SK-N-SH (cell line): ENCODE data around the gene DDX51. TPM values are rescaled to one million over a fixed set of nuclear protein-coding genes. Genes with fewer than 3 reads are reported as not detected.

ENCODE experiments used
- CTCF ChIA-PET: fragments of 300-600, 350-600 bp; formaldehyde crosslinking; extraction: SDS; loops from one replicate; lab custom pipeline; 2021; lab: Yijun Ruan, JAX
- POLR2A ChIA-PET: fragments of 350-600 bp; sonication (Branson Sonifier 250); formaldehyde crosslinking; extraction: SDS; loops from one replicate; lab custom pipeline; 2020; ENCODE audit warnings: antibody characterized with exemption, inconsistent platforms; lab: Yijun Ruan, JAX
- DNase-seq: peaks from one replicate; pipeline ENCODE4 v3.0.0; 2012
- H2AFZ ChIP-seq: fragments of 200-600 bp; sonication (generic); 2 replicates; pipeline ENCODE4 v1.8.1; 2016; ENCODE audit warnings: antibody characterized with exemption, mild to moderate bottlenecking, low read depth
- H3F3A ChIP-seq: fragments of 200-600 bp; sonication (generic); replicated peaks from 2 replicates; pipeline ENCODE3; 2016; ENCODE audit warnings: antibody characterized with exemption, mild to moderate bottlenecking; ENCODE audit not compliant: insufficient read depth
- H3K27ac ChIP-seq, 2 experiments: fragments of 200-500 bp in 1 of 2; fragments of 200-600 bp in 1 of 2; sonication (Bioruptor generic) in 1 of 2; sonication (generic), shearing (Covaris generic) in 1 of 2; 2 replicates each; pipeline versions ENCODE4 v1.5.1 to v1.6.1; 2014 to 2016; ENCODE audit warnings: low read depth in 2 of 2, inconsistent platforms in 1 of 2, low read length in 1 of 2, mild to moderate bottlenecking in 1 of 2, mixed read lengths in 1 of 2
- H3K27me3 ChIP-seq: fragments of 200-600 bp; sonication (generic), shearing (Covaris generic); 2 replicates; pipeline ENCODE4 v1.6.1; 2016; ENCODE audit warnings: mixed run types; ENCODE audit not compliant: insufficient read depth
- H3K36me3 ChIP-seq, 2 experiments: fragments of 200-500 bp in 1 of 2; fragments of 200-600 bp in 1 of 2; sonication (Bioruptor generic) in 1 of 2; sonication (generic) in 1 of 2; replicated peaks in 1 of 2; 2 replicates each; pipeline versions ENCODE3 to v1.5.1; 2014 to 2016; ENCODE audit warnings: low read length in 1 of 2, mild to moderate bottlenecking in 1 of 2; ENCODE audit not compliant: insufficient read depth in 2 of 2, control insufficient read depth in 1 of 2
- H3K4me1 ChIP-seq, 2 experiments: fragments of 200-500 bp in 1 of 2; fragments of 200-600 bp in 1 of 2; sonication (Bioruptor generic) in 1 of 2; sonication (generic), shearing (Covaris generic) in 1 of 2; 2 replicates each; pipeline versions ENCODE4 v1.5.1 to v1.6.1; 2014 to 2016; ENCODE audit warnings: low read depth in 1 of 2, low read length in 1 of 2, mixed run types in 1 of 2; ENCODE audit not compliant: insufficient read depth in 2 of 2, control insufficient read depth in 1 of 2
- H3K4me2 ChIP-seq: fragments of 200-600 bp; sonication (generic), shearing (Covaris generic); 2 replicates; pipeline ENCODE4 v1.6.1; 2017; ENCODE audit warnings: mixed run types
- H3K4me3 ChIP-seq, 2 experiments: fragments of 200-500 bp in 1 of 2; fragments of 200-600 bp in 1 of 2; sonication (Bioruptor generic) in 1 of 2; sonication (generic), shearing (Covaris generic) in 1 of 2; 2 replicates each; pipeline versions ENCODE4 v1.5.1 to v1.8.1; 2014 to 2016; ENCODE audit warnings: low read depth in 2 of 2, inconsistent platforms in 1 of 2, low read length in 1 of 2, mild to moderate bottlenecking in 1 of 2, mixed read lengths in 1 of 2, moderate library complexity in 1 of 2
- H3K79me2 ChIP-seq: fragments of 200-600 bp; sonication (generic); 2 replicates; pipeline ENCODE4 v1.8.1; 2017; ENCODE audit warnings: mild to moderate bottlenecking; ENCODE audit not compliant: insufficient read depth
- H3K9ac ChIP-seq: fragments of 200-600 bp; sonication (generic); 2 replicates; pipeline ENCODE4 v1.6.1; 2017; ENCODE audit warnings: mixed run types
- H3K9me2 ChIP-seq: fragments of 200-600 bp; sonication (generic); 2 replicates; pipeline ENCODE4 v1.6.1; 2017; ENCODE audit warnings: mixed run types
- H3K9me3 ChIP-seq: fragments of 200-600 bp; sonication (generic); 2 replicates; pipeline ENCODE4 v1.6.1; 2017; ENCODE audit warnings: mixed run types, mild to moderate bottlenecking, moderate library complexity
- H4K20me1 ChIP-seq: fragments of 200-600 bp; sonication (generic); 2 replicates; pipeline ENCODE4 v1.6.1; 2017; ENCODE audit warnings: mild to moderate bottlenecking, mixed run types; ENCODE audit not compliant: insufficient read depth
- ELF1 ChIP-seq: IDR thresholded peaks from 2 replicates; pipeline ENCODE4 v1.4.0; 2012
- EZH2phosphoT487 ChIP-seq: fragments of 200-600 bp; sonication (generic); IDR thresholded peaks from 2 replicates; pipeline ENCODE4 v1.6.1; 2017; ENCODE audit warnings: low read depth, mixed run types, mild to moderate bottlenecking, antibody characterized with exemption, moderate library complexity, borderline replicate concordance
- GABPA ChIP-seq: IDR thresholded peaks from 2 replicates; pipeline ENCODE4 v1.4.0; 2012; ENCODE audit warnings: low read depth, mild to moderate bottlenecking
- JUND ChIP-seq: IDR thresholded peaks from 2 replicates; pipeline ENCODE4 v1.4.0; 2012
- NRF1 ChIP-seq: IDR thresholded peaks from 2 replicates; pipeline ENCODE4 v1.6.1; 2012; ENCODE audit warnings: low read depth, mild to moderate bottlenecking, low read length
- RAD21 ChIP-seq: IDR thresholded peaks from 2 replicates; pipeline ENCODE4 v1.6.1; 2012; ENCODE audit warnings: mild to moderate bottlenecking, low read length
- RCOR1 ChIP-seq: fragments of 150-350 bp; IDR thresholded peaks from 2 replicates; pipeline ENCODE4 v1.6.1; 2017; ENCODE audit warnings: antibody characterized with exemption, low read length
- RFX5 ChIP-seq: IDR thresholded peaks from 2 replicates; pipeline ENCODE4 v1.6.1; 2012; ENCODE audit warnings: mild to moderate bottlenecking, improper control_type of control experiment, low read length
- RXRA ChIP-seq: IDR thresholded peaks from 2 replicates; pipeline ENCODE4 v1.4.0; 2012; ENCODE audit warnings: low read depth, mild to moderate bottlenecking, borderline replicate concordance
- TAF1 ChIP-seq: IDR thresholded peaks from 2 replicates; pipeline ENCODE4 v1.6.1; 2012; ENCODE audit warnings: low read depth, mild to moderate bottlenecking, low read length, moderate library complexity, borderline replicate concordance
- TCF12 ChIP-seq: IDR thresholded peaks from 2 replicates; pipeline ENCODE4 v1.4.0; 2012
- WGBS: methylation state at CpG from one replicate; pipeline ENCODE4 v1.1.6; 2017; ENCODE audit warnings: low lambda C conversion rate; 5-methylcytosine and 5-hydroxymethylcytosine counted together
- polyA plus RNA-seq, 3 experiments: library from polyadenylated mRNA; depleted of rRNA; stranded (reverse); fragments of >200 nt; gene quantifications; 2 replicates each; pipeline ENCODE4 v1.2.3, GENCODE V29; 2012
- TF ChIP-seq, protein P1 (sequence below): IDR thresholded peaks from 2 replicates; pipeline ENCODE4 v1.6.1; 2012; ENCODE audit warnings: mild to moderate bottlenecking, low read depth, low read length, moderate library complexity
- TF ChIP-seq, protein P2 (sequence below): fragments of 150-350 bp; IDR thresholded peaks from 2 replicates; pipeline ENCODE4 v1.6.1; 2016; ENCODE audit warnings: mild to moderate bottlenecking, low read depth, low read length
- TF ChIP-seq, protein P3 (sequence below): fragments of 200-600 bp; sonication (generic); IDR thresholded peaks from 2 replicates; pipeline ENCODE4 v1.6.1; 2017; ENCODE audit warnings: antibody characterized with exemption, mild to moderate bottlenecking, moderate library complexity
- TF ChIP-seq, protein P4 (sequence below): IDR thresholded peaks from 2 replicates; pipeline ENCODE4; 2012

DDX51 gene
- polyA plus RNA-seq, 1 of the 3 experiments (the other 2 are of a cell fraction): 17.3 TPM

GRCh38 chr12:132164426-132164825 is 20.3 kb upstream of the DDX51 start:
- Histone ChIP-seq H3K9ac (no peak overlapping the region), H3K4me2 (no peak overlapping the region), H3K79me2 (no peaks in the 10 kb centered on the region), H2AFZ (no peak overlapping the region), H3F3A (peaks cover 6% of the 10 kb centered on the region), H3K9me3 (no peaks in the 10 kb centered on the region), H4K20me1 (no peaks in the 10 kb centered on the region), H3K36me3 (no peaks in the 10 kb centered on the region), H3K27ac (no peak overlapping the region), H3K4me3 (no peak overlapping the region), H3K9me2 (no peaks in the 10 kb centered on the region), H3K27me3 (peaks cover 38% of the 10 kb centered on the region), H3K4me1 (peaks cover 0 to 2% of the 10 kb centered on the region in 2 experiments; a peak in 1 of 4 replicates)
- POLR2A ChIA-PET: no interaction called here
- no peak for DNase-seq
- 41% methylated on average over 7 of the region's 7 CpGs for WGBS
- CTCF ChIA-PET: interaction anchor here (5.3 kb wide), 1 partner anchor 251 kb away, joined by 33 read pairs; no protein-coding TSS in a partner anchor
- TF ChIP-seq RCOR1 (no peak), RAD21 (no peak), GABPA (no peak), JUND (no peak), TAF1 (no peak), ELF1 (no peak), TCF12 (no peak), RFX5 (no peak), RXRA (no peak), EZH2phosphoT487 (no peak), NRF1 (no peak)
- TF ChIP-seq, protein P1, sequence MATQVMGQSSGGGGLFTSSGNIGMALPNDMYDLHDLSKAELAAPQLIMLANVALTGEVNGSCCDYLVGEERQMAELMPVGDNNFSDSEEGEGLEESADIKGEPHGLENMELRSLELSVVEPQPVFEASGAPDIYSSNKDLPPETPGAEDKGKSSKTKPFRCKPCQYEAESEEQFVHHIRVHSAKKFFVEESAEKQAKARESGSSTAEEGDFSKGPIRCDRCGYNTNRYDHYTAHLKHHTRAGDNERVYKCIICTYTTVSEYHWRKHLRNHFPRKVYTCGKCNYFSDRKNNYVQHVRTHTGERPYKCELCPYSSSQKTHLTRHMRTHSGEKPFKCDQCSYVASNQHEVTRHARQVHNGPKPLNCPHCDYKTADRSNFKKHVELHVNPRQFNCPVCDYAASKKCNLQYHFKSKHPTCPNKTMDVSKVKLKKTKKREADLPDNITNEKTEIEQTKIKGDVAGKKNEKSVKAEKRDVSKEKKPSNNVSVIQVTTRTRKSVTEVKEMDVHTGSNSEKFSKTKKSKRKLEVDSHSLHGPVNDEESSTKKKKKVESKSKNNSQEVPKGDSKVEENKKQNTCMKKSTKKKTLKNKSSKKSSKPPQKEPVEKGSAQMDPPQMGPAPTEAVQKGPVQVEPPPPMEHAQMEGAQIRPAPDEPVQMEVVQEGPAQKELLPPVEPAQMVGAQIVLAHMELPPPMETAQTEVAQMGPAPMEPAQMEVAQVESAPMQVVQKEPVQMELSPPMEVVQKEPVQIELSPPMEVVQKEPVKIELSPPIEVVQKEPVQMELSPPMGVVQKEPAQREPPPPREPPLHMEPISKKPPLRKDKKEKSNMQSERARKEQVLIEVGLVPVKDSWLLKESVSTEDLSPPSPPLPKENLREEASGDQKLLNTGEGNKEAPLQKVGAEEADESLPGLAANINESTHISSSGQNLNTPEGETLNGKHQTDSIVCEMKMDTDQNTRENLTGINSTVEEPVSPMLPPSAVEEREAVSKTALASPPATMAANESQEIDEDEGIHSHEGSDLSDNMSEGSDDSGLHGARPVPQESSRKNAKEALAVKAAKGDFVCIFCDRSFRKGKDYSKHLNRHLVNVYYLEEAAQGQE: no peak
- TF ChIP-seq, protein P2, sequence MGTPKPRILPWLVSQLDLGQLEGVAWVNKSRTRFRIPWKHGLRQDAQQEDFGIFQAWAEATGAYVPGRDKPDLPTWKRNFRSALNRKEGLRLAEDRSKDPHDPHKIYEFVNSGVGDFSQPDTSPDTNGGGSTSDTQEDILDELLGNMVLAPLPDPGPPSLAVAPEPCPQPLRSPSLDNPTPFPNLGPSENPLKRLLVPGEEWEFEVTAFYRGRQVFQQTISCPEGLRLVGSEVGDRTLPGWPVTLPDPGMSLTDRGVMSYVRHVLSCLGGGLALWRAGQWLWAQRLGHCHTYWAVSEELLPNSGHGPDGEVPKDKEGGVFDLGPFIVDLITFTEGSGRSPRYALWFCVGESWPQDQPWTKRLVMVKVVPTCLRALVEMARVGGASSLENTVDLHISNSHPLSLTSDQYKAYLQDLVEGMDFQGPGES: no peak
- TF ChIP-seq, protein P3, sequence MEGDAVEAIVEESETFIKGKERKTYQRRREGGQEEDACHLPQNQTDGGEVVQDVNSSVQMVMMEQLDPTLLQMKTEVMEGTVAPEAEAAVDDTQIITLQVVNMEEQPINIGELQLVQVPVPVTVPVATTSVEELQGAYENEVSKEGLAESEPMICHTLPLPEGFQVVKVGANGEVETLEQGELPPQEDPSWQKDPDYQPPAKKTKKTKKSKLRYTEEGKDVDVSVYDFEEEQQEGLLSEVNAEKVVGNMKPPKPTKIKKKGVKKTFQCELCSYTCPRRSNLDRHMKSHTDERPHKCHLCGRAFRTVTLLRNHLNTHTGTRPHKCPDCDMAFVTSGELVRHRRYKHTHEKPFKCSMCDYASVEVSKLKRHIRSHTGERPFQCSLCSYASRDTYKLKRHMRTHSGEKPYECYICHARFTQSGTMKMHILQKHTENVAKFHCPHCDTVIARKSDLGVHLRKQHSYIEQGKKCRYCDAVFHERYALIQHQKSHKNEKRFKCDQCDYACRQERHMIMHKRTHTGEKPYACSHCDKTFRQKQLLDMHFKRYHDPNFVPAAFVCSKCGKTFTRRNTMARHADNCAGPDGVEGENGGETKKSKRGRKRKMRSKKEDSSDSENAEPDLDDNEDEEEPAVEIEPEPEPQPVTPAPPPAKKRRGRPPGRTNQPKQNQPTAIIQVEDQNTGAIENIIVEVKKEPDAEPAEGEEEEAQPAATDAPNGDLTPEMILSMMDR: no peak
- TF ChIP-seq, protein P4, sequence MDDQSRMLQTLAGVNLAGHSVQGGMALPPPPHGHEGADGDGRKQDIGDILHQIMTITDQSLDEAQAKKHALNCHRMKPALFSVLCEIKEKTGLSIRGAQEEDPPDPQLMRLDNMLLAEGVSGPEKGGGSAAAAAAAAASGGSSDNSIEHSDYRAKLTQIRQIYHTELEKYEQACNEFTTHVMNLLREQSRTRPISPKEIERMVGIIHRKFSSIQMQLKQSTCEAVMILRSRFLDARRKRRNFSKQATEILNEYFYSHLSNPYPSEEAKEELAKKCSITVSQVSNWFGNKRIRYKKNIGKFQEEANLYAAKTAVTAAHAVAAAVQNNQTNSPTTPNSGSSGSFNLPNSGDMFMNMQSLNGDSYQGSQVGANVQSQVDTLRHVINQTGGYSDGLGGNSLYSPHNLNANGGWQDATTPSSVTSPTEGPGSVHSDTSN: no peak
